ENCODE results near the gene TGIF2.

DNA sequence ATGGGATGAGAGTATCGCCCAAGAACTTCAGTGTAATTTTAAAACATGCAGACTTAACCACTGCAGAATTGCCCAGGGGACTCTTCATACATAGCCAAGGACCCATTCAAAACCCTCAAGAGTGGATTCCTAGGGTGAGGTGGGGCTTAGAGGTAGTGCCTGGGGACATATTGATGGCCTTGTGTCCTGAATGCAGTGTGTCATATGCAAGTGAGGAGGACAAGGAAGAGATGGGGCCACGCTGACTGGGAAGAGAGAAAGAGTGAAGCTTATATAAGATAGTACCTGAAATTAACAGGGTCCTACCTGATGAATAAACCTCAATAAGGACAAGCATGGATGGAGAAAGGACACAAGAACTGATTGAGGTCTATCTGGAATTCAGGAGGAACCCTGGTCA, 18.1 kb upstream of the TGIF2 start:
- TF ChIP-seq POLR2AphosphoS5 (IDR thresholded peaks at IDR 0.05; ENCODE audit: low read depth, low read length) (no peak), POLR2A (IDR thresholded peaks at IDR 0.05; ENCODE audit: low read depth, low read length) (no peak)

Measured in GM12892 (cell line).